Skin of body (tissue), 2 donors: Measurements from ENCODE around the gene IQSEC3. TPM values are rescaled to one million over a fixed set of nuclear protein-coding genes. Genes with fewer than 3 reads are reported as not detected.
"Not testable (repeated sequence)": the region's sequence is repeated elsewhere in the genome, so short reads cannot be mapped to it uniquely, and the experiment has no call there.

Experiments
- DNase-seq: peaks from one replicate; lab custom pipeline; 2025; lab: John Stamatoyannopoulos, UW
- total RNA-seq: library from RNA; depleted of rRNA; stranded (reverse); fragments of >200 nt; gene quantifications from one replicate; pipeline ENCODE4 v1.2.3, GENCODE V29; 2014

The IQSEC3 gene
- total RNA-seq = 2.5 TPM

- DNase-seq = not testable (repeated sequence)
Observed at GRCh38 chr12:66428-66781, at the start of gene IQSEC3. IQSEC3 (plus strand) TSS chr12:66767; CDS start chr12:66883, 116 bp downstream.

GRCh38 chr12:17370-18340 is 48.9 kb upstream of the IQSEC3 start:
- DNase-seq = not testable (repeated sequence)

GRCh38 chr12:18821-19567 is 47.6 kb upstream of the IQSEC3 start:
- not testable (repeated sequence) for DNase-seq

GRCh38 chr12:19906-20305 is 46.7 kb upstream of the IQSEC3 start:
- DNase-seq = not testable (repeated sequence)

- DNase-seq = no peak
Observed at GRCh38 chr12:20757-21156, 45.8 kb upstream of the IQSEC3 start.

- no peak for DNase-seq
Observed at GRCh38 chr12:21301-22189, 45.0 kb upstream of the IQSEC3 start.

GRCh38 chr12:22190-22529 is 44.4 kb upstream of the IQSEC3 start:
- no peak for DNase-seq

GRCh38 chr12:22530-23201 is 43.9 kb upstream of the IQSEC3 start:
- no peak for DNase-seq

GRCh38 chr12:27904-28303 is 38.7 kb upstream of the IQSEC3 start:
- not testable (repeated sequence) for DNase-seq

GRCh38 chr12:38775-39174 is 27.8 kb upstream of the IQSEC3 start:
- not testable (repeated sequence) for DNase-seq

- not testable (repeated sequence) for DNase-seq
Observed at GRCh38 chr12:39555-40265, 26.9 kb upstream of the IQSEC3 start.

GRCh38 chr12:44352-44751 is 22.2 kb upstream of the IQSEC3 start:
- not testable (repeated sequence) for DNase-seq

GRCh38 chr12:45235-45990 is 21.2 kb upstream of the IQSEC3 start:
- not testable (repeated sequence) for DNase-seq

GRCh38 chr12:45991-46358 is 20.6 kb upstream of the IQSEC3 start:
- DNase-seq = not testable (repeated sequence)

GRCh38 chr12:46542-46941 is 20.0 kb upstream of the IQSEC3 start:
- DNase-seq = not testable (repeated sequence)

- not testable (repeated sequence) for DNase-seq
Observed at GRCh38 chr12:47699-48226, 18.8 kb upstream of the IQSEC3 start.

GRCh38 chr12:49149-49548 is 17.4 kb upstream of the IQSEC3 start:
- DNase-seq = not testable (repeated sequence)

GRCh38 chr12:51087-51486 is 15.5 kb upstream of the IQSEC3 start:
- not testable (repeated sequence) for DNase-seq

GRCh38 chr12:51962-52361 is 14.6 kb upstream of the IQSEC3 start:
- DNase-seq = not testable (repeated sequence)
